Spleen (tissue), 7 donors: ENCODE data around the gene TMBIM1.

Experiments
- CTCF ChIP-seq, 11 experiments: fragments of 200-600 bp in 7 of 11; fragments of 450-650 bp in 4 of 11; sonication (generic) in 4 of 11; IDR thresholded peaks in 8 of 11; conservative IDR thresholded peaks in 3 of 11; 1 replicate in 7 of 11; 2 replicates in 4 of 11; pipeline versions ENCODE4 v1.4.0 to v1.8.0; 2016 to 2021; ENCODE audit warnings: antibody characterized with exemption in 11 of 11, inconsistent platforms in 4 of 11, mild to moderate bottlenecking in 1 of 11
- POLR2A ChIP-seq, 3 donors: fragments of 450-650 bp; IDR thresholded peaks; one replicate each; pipeline ENCODE4 v1.5.1; 2017; ENCODE audit warnings: antibody characterized with exemption in 3 of 3, mild to moderate bottlenecking in 1 of 3
- POLR2AphosphoS5 ChIP-seq, 3 donors: sonication (generic); formaldehyde crosslinking; IDR thresholded peaks; one replicate each; pipeline ENCODE4 v1.5.1; 2017; ENCODE audit warnings: antibody characterized with exemption in 3 of 3
- donor health status: DM: no; HTN: no; CAD: no; lungs with moderate emphysema.
- donor health status: DM: no; HTN: no; CAD: no.
- donor health status: DM: no; HTN: no; CAD: no.

- no peak for TF ChIP-seq CTCF (IDR thresholded peaks at IDR 0.05 in 8 of 11, conservative IDR thresholded peaks at IDR 0.05 in 3 of 11)
- no peak for TF ChIP-seq POLR2A (IDR thresholded peaks at IDR 0.05)
- no peak for TF ChIP-seq POLR2AphosphoS5 (IDR thresholded peaks at IDR 0.05)
These were observed 4.5 kb upstream of the TMBIM1 start for GRCh38 chr2:218296847-218297246.
